Esophagus squamous epithelium (tissue), 5 donors: Measurements from ENCODE around the gene LSM6. TPM values are rescaled to one million over a fixed set of nuclear protein-coding genes. Genes with fewer than 3 reads are reported as not detected.

Source experiments
- DNase-seq: peaks from one replicate; lab custom pipeline; 2025; lab: John Stamatoyannopoulos, UW
- H3K27ac ChIP-seq, 4 donors: fragments of 200-600 bp; sonication (generic); one replicate each; pipeline ENCODE4 v1.5.1; 2016 to 2019; ENCODE audit warnings: mild to moderate bottlenecking in 1 of 4
- H3K27me3 ChIP-seq, 4 donors: fragments of 200-600 bp; sonication (generic); 1 replicate in 3 of 4; 2 replicates in 1 of 4; pipeline versions ENCODE4 v1.5.1 to v1.6.0; 2017 to 2021; ENCODE audit warnings: antibody characterized with exemption in 1 of 4
- H3K36me3 ChIP-seq, 3 donors: fragments of 200-600 bp; sonication (generic); one replicate each; pipeline ENCODE4 v1.5.1; 2016 to 2019
- H3K4me1 ChIP-seq, 3 donors: fragments of 200-600 bp; sonication (generic); one replicate each; pipeline ENCODE4 v1.5.1; 2017 to 2019
- H3K4me3 ChIP-seq, 4 donors: fragments of 200-600 bp; sonication (generic); 1 replicate in 3 of 4; 2 replicates in 1 of 4; pipeline ENCODE4 v1.5.1; 2016 to 2019; ENCODE audit warnings: mild to moderate bottlenecking in 2 of 4, moderate library complexity in 1 of 4
- H3K9me3 ChIP-seq, 3 donors: fragments of 200-600 bp; sonication (generic); one replicate each; pipeline ENCODE4 v1.5.1; 2016 to 2019
- POLR2A ChIP-seq, 4 donors: fragments of 450-650 bp; IDR thresholded peaks; one replicate each; pipeline ENCODE4 v1.6.1; 2017; ENCODE audit warnings: antibody characterized with exemption in 4 of 4, mild to moderate bottlenecking in 4 of 4, moderate library complexity in 3 of 4
- WGBS, 2 donors: methylation state at CpG; one replicate each; pipeline ENCODE4 v1.1.5; 2018; 5-methylcytosine and 5-hydroxymethylcytosine counted together
- intact Hi-C: fragments of 100-400 bp; cut with DNase I; formaldehyde crosslinking; loops from one replicate; pipeline ENCODE4 v1.15.0; 2022
- total RNA-seq, 4 donors: library from RNA; depleted of rRNA; stranded (reverse); fragments of >200 nt; gene quantifications; one replicate each; pipeline ENCODE4 v1.1.0, GENCODE V29; 2016
- TF ChIP-seq, protein P1 (sequence below), 6 experiments: fragments of 450-650 bp in 4 of 6; fragments of 200-600 bp in 2 of 6; sonication (generic) in 2 of 6; IDR thresholded peaks; one replicate each; pipeline ENCODE4 v1.5.1; 2016 to 2019; ENCODE audit warnings: antibody characterized with exemption in 6 of 6, mild to moderate bottlenecking in 4 of 6, moderate library complexity in 4 of 6
- donor health status: DM: yes; HTN: yes; CAD: no.

The LSM6 gene
- total RNA-seq, 4 donors from 2014 or later, result 23.9 to 35.6 (median 25.8) TPM

DNA sequence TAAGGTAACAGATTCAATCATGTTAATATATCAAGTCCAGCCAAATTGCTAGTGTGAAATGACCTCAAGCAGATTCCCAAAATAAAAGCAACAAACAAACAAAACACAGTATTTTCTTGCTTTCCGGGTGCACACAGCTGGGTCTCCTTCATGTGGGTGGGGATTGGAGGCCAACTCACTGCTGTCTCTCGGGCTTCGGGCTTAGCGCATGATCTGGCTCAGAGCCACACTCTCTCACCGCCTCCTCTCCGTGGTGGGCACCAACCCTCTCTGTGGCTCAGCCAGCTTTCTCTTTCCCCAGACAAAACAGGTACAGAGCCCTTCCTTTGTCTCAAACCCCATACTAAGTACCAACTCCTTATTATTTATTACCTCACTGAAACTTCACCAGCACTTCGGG lies 35.9 kb downstream of the LSM6 start:
- intact Hi-C loops, result no loop called here
- H3K4me1 ChIP-seq, result no peaks in the 10 kb centered on the region
- H3K9me3 ChIP-seq, result no peaks in the 10 kb centered on the region
- no peak for DNase-seq
- no peaks in the 10 kb centered on the region for H3K27me3 ChIP-seq
- no peaks in the 10 kb centered on the region for H3K36me3 ChIP-seq
- TF ChIP-seq, protein P1, sequence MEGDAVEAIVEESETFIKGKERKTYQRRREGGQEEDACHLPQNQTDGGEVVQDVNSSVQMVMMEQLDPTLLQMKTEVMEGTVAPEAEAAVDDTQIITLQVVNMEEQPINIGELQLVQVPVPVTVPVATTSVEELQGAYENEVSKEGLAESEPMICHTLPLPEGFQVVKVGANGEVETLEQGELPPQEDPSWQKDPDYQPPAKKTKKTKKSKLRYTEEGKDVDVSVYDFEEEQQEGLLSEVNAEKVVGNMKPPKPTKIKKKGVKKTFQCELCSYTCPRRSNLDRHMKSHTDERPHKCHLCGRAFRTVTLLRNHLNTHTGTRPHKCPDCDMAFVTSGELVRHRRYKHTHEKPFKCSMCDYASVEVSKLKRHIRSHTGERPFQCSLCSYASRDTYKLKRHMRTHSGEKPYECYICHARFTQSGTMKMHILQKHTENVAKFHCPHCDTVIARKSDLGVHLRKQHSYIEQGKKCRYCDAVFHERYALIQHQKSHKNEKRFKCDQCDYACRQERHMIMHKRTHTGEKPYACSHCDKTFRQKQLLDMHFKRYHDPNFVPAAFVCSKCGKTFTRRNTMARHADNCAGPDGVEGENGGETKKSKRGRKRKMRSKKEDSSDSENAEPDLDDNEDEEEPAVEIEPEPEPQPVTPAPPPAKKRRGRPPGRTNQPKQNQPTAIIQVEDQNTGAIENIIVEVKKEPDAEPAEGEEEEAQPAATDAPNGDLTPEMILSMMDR (IDR thresholded peaks at IDR 0.05), result no peak
- no peak for TF ChIP-seq POLR2A (IDR thresholded peaks at IDR 0.05)
- H3K4me3 ChIP-seq, result no peak overlapping the region
- 67 to 73% methylated on average over 7 of the region's 7 CpGs for WGBS, 2 donors
- H3K27ac ChIP-seq, result no peak overlapping the region

DNA sequence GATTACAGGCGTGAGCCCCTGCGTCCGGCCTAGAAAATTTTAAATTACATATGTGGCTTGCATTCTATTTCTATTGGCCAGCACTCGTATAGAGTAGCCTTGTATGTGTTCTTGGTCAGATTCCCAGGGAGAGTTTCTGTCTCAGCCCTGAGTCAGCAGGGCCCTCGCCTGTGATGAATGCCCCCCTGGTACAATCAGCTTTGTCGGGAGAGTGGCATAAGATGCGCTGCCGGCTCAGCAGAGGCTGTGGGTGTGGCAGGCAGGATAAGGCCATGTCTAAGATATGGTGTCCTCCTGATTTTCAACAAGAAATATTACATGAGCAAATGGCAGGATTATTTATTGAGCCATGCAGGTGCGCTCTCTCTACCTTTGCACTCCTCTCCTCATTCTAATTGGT lies 37.3 kb downstream of the LSM6 start:
- Histone ChIP-seq H3K36me3 (no peaks in the 10 kb centered on the region), H3K27me3 (no peaks in the 10 kb centered on the region), H3K27ac (no peak overlapping the region), H3K9me3 (no peaks in the 10 kb centered on the region), H3K4me3 (no peak overlapping the region), H3K4me1 (no peaks in the 10 kb centered on the region)
- intact Hi-C loops, result no loop called here
- DNase-seq, result no peak
- WGBS, 2 donors, result 89% methylated on average over 9 of the region's 9 CpGs
- TF ChIP-seq POLR2A (IDR thresholded peaks at IDR 0.05), result no peak
- TF ChIP-seq, protein P1 (IDR thresholded peaks at IDR 0.05), result no peak

GRCh38 chr4:146214238-146214637 lies 38.7 kb downstream of the LSM6 start, which contains the start of gene REELD1:
TSS of gene REELD1 (plus strand) at chr4:146214538. CDS start at chr4:146216953, 2,415 bp downstream.
- Histone ChIP-seq H3K4me3 (no peak within 1 kb of the TSS), H3K27me3 (no peaks in the 10 kb centered on the region), H3K36me3 (no peaks in the 10 kb centered on the region), H3K9me3 (no peaks in the 10 kb centered on the region), H3K27ac (no peak within 1 kb of the TSS), H3K4me1 (no peaks in the 10 kb centered on the region)
- TF ChIP-seq POLR2A (IDR thresholded peaks at IDR 0.05), result no peak
- TF ChIP-seq, protein P1 (IDR thresholded peaks at IDR 0.05), result no peak
- intact Hi-C loops, result no loop called here
- DNase-seq, result no peak
- WGBS, 2 donors, result 77 to 97% methylated on average over 3 to 5 of the region's 5 CpGs

GRCh38 chr4:146222313-146222712 lies 46.8 kb downstream of the LSM6 start:
- no peak for DNase-seq
- TF ChIP-seq, protein P1 (IDR thresholded peaks at IDR 0.05), result no peak
- no peaks in the 10 kb centered on the region for H3K9me3 ChIP-seq
- no peaks in the 10 kb centered on the region for H3K27me3 ChIP-seq
- intact Hi-C loops, result no loop called here
- H3K36me3 ChIP-seq, result no peaks in the 10 kb centered on the region
- H3K4me3 ChIP-seq, result no peak overlapping the region
- no peak overlapping the region for H3K27ac ChIP-seq
- WGBS, 2 donors, result 78 to 90% methylated on average over 8 of the region's 8 CpGs
- H3K4me1 ChIP-seq, result no peaks in the 10 kb centered on the region

GRCh38 chr4:146224326-146224966 lies 48.9 kb downstream of the LSM6 start:
- Histone ChIP-seq H3K9me3 (no peaks in the 10 kb centered on the region), H3K27ac (no peak overlapping the region), H3K36me3 (no peaks in the 10 kb centered on the region), H3K4me1 (no peaks in the 10 kb centered on the region), H3K27me3 (no peaks in the 10 kb centered on the region), H3K4me3 (no peak overlapping the region)
- TF ChIP-seq POLR2A (IDR thresholded peaks at IDR 0.05), result no peak
- TF ChIP-seq, protein P1 (IDR thresholded peaks at IDR 0.05), result no peak
- 62 to 77% methylated on average over 6 to 8 of the region's 8 CpGs for WGBS, 2 donors
- no peak for DNase-seq
- intact Hi-C loops, result no loop called here
